HUES48 (cell line): ENCODE data around the gene PHOX2A.
"Not testable (repeated sequence)": the region's sequence is repeated elsewhere in the genome, so short reads cannot be mapped to it uniquely, and the experiment has no call there.

Experiments
- H3K27ac ChIP-seq: one replicate; pipeline ENCODE4 v1.7.0; 2013; ENCODE audit warnings: low read depth, low read length, inconsistent platforms
- H3K27me3 ChIP-seq: 2 replicates; pipeline ENCODE4 v1.6.1; 2013; ENCODE audit warnings: mild to moderate bottlenecking, low read length; ENCODE audit not compliant: control insufficient read depth, insufficient read depth
- H3K36me3 ChIP-seq: 2 replicates; pipeline ENCODE4 v1.6.1; 2013; ENCODE audit warnings: low read length; ENCODE audit not compliant: control insufficient read depth, insufficient read depth
- H3K4me1 ChIP-seq: 2 replicates; pipeline ENCODE4 v1.6.1; 2013; ENCODE audit warnings: mild to moderate bottlenecking, low read length; ENCODE audit not compliant: control insufficient read depth, insufficient read depth
- H3K4me3 ChIP-seq: 2 replicates; pipeline ENCODE4 v1.5.1; 2013; ENCODE audit warnings: mild to moderate bottlenecking, low read depth, low read length
- H3K9ac ChIP-seq: 2 replicates; pipeline ENCODE4 v1.6.1; 2013; ENCODE audit warnings: mild to moderate bottlenecking, low read depth, low read length, moderate library complexity
- H3K9me3 ChIP-seq: 2 replicates; pipeline ENCODE4 v1.6.1; 2013; ENCODE audit warnings: low read length; ENCODE audit not compliant: control insufficient read depth, insufficient read depth

The PHOX2A gene

DNA sequence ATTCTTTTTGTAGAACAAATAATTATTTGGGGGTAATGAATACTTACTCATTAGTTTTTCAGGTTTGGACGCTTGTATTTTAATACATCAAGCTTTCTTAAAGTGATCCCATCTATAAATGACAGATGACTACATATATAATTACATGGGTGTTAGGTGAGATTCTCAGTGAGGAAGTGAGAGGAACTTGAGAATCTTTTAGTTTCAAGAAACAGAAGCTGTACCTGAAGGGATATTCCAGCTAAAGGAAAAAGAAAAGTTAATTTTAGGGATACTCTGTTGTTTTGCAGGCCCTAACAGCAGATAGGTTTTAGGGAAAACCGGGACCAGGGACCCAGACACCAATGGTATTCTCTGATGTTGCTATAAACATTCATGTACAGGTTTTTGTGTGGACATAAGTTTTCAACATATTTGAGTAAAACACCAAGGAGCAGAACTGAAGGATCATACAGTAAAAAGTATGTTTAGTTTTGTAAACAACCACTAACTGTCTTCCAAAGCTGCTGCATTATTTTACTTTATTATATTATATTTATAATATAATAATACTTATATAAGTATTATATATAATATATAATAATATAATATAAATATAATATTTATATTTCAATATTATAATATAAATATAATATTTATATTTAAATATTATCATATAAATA lies 24.1 kb upstream of the PHOX2A start:
- no peaks in the 10 kb centered on the region for H3K9me3 ChIP-seq
- H3K27ac ChIP-seq = no peak overlapping the region
- no peak overlapping the region for H3K9ac ChIP-seq

DNA sequence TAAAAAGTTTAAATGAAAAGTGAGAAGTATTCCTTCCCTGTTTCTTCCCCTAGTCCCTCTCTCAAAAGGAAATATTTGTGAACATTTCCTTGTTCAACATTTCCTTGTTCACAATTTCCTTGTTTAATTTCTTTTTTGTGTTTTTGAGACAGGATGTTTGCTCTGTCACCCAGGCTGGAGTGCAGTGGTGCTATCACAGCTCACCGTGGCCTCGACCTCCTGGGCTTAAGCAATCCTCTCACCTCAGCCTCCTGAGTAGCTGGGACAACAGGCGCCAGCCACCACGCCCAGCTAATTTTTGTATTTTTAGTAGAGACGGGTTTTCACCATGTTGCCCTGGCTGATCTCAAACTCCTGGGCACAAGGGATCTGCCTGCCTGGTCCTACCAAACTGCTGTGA lies 23.0 kb upstream of the PHOX2A start:
- H3K9me3 ChIP-seq, H3K9ac ChIP-seq, H3K4me1 ChIP-seq, H3K27ac ChIP-seq, H3K27me3 ChIP-seq, H3K36me3 ChIP-seq, H3K4me3 ChIP-seq: not testable (repeated sequence)

More for the DNA sequence above, 24.1 kb upstream of the PHOX2A start:
- Histone ChIP-seq H3K27me3 (no peaks in the 10 kb centered on the region), H3K36me3 (no peaks in the 10 kb centered on the region), H3K4me1 (no peaks in the 10 kb centered on the region), H3K4me3 (no peak overlapping the region)

DNA sequence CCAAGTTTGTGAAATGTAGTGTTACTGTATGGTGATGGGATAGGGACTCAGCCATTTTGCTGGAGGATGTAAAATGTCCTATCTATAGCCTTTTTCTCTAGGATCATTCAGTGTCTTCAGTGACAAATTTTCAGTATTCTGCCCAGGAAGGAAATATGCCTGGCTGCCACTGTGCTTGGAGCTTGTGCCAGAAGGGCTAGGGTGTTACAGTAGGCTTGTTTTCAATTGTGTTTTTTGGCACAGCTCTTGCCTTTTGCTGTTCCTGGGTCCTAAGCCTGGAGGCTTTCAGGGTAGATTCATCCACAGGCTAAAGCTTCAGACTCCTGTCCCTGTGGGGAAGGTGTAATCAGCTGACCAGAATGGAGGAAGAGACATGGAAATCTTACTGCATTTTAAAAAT lies 22.0 kb upstream of the PHOX2A start:
- Histone ChIP-seq H3K9ac (no peak overlapping the region), H3K27me3 (no peaks in the 10 kb centered on the region), H3K4me1 (no peaks in the 10 kb centered on the region), H3K9me3 (no peaks in the 10 kb centered on the region), H3K27ac (no peak overlapping the region), H3K4me3 (no peak overlapping the region), H3K36me3 (no peaks in the 10 kb centered on the region)

DNA sequence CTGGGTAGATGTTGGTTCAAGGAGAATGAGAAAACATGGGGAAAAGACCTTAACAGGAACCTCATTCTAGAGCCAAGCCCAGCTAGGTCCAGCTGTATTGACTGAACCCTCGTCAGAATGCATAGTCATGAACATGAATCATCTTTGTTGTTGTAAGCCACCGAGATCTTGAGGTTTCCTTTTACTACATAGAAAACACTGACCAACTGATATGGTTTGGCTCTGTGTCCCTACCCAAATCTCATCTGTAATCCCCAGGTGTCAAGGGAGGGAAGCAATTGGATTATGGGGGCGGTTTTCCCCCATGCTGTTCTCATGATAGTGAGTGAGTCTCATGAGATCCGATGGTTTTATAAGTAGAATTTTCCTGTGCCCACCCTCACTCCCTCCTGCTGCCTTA lies 19.4 kb upstream of the PHOX2A start:
- H3K4me3 ChIP-seq = no peak overlapping the region
- no peaks in the 10 kb centered on the region for H3K27me3 ChIP-seq
- no peak overlapping the region for H3K27ac ChIP-seq
- H3K36me3 ChIP-seq = no peaks in the 10 kb centered on the region
- peaks cover 7% of the 10 kb centered on the region for H3K4me1 ChIP-seq
- H3K9ac ChIP-seq = no peak overlapping the region
- H3K9me3 ChIP-seq = no peaks in the 10 kb centered on the region

DNA sequence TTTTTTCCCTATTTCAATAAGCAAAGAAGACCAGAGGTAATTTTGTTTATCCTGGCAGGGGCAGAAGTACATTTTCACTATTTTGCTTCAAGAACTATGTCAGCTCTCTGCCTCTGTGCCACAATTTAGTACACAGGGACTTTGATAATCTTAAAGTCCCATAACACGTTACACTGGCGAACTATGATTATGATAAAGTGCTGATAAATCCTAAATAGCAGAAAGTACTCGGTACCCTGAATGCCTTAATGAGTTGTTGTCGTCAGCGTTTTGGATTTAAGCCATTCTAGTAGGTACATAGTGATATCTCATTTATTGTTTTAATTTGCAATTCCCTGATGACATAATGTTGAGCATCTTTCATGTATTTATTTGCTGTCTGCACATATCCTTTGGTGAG lies 16.6 kb upstream of the PHOX2A start:
- H3K27me3 ChIP-seq = peaks cover 6% of the 10 kb centered on the region; the same call in 1 of the 2 replicates
- peaks cover 7% of the 10 kb centered on the region for H3K4me1 ChIP-seq
- H3K27ac ChIP-seq = no peak overlapping the region
- H3K36me3 ChIP-seq = no peaks in the 10 kb centered on the region
- no peaks in the 10 kb centered on the region for H3K9me3 ChIP-seq
- no peak overlapping the region for H3K9ac ChIP-seq
- no peak overlapping the region for H3K4me3 ChIP-seq

DNA sequence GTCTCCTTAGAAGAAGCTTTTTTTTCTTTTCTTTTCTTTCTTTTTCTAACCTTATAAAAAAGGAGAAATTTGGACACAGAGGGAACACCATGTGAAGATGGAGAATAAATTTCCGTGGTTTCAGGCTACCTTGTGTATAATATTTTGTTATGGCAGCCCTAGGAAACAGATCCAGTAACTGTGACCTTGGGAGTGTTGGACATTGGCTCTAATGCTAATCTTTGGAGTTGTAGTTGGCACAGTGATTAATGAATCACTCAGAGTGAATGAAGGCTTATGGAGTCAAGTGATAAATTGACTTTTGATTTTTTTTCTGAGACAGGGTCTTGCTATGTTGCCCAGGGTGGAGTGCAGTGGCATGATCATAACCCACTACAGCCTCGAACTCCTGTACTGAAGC lies 15.5 kb upstream of the PHOX2A start:
- Histone ChIP-seq H3K4me1 (peaks cover 7% of the 10 kb centered on the region), H3K9ac (no peak overlapping the region), H3K27me3 (peaks cover 6% of the 10 kb centered on the region; the same call in 1 of the 2 replicates), H3K36me3 (no peaks in the 10 kb centered on the region), H3K9me3 (no peaks in the 10 kb centered on the region), H3K4me3 (no peak overlapping the region), H3K27ac (no peak overlapping the region)

DNA sequence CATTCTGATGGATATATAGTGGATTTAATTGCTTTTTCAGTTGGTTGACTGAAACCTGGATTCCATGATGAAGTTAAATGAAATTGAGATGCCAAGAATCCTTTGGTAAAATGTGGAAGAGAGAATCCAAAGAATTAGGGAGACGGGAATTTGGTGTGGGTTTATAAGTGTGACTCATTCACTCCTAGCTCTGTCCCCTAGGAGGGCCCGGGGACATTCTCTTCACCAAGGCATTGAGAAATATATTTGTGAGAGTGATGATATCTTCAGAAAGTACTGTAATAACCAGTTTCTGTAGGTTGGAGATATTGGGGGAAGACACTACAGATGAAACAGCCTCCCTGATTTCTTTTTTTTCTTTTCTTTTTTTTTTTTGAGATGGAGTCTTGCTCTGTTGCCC lies 13.6 kb upstream of the PHOX2A start:
- Histone ChIP-seq H3K9ac (no peak overlapping the region), H3K4me1 (peaks cover 7% of the 10 kb centered on the region), H3K9me3 (no peaks in the 10 kb centered on the region), H3K36me3 (no peaks in the 10 kb centered on the region), H3K4me3 (no peak overlapping the region), H3K27ac (no peak overlapping the region), H3K27me3 (peaks cover 6% of the 10 kb centered on the region; the same call in 1 of the 2 replicates)

DNA sequence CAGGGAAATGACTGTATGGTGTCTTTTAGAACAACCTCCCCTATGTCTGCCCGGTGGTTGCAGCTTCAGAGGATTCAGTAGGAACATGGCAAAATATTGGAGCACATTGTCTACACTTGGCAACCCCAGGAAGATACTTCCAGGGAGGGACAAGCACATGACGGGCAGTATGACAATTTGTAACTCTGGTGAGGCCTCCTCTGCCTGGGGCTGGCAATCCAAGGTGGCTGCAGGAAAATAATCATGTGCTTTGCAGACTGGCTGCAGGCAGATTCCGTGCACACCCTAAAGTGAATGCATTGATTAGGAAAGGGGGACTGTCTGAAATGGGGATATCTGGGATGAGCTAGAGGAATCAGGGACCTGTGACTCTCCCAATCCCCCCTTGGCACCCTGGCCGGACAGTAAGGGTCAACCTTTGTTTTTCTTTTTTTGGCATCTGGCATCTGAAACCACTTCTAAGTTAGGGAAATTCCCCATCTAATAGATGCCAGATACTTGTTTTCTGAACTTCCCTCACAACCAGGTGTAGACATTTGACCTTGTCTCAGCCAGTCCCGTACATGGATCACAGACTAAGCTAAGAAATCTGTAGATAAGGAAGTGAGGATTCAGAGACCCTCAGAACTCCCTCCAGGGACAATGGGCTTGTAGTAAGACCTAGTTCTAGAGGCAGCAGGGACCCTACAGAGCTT lies 10.5 kb upstream of the PHOX2A start:
- Histone ChIP-seq H3K36me3 (no peaks in the 10 kb centered on the region), H3K4me1 (no peaks in the 10 kb centered on the region), H3K9me3 (no peaks in the 10 kb centered on the region), H3K9ac (no peak overlapping the region), H3K4me3 (no peak overlapping the region), H3K27me3 (peaks cover 6% of the 10 kb centered on the region; the same call in 1 of the 2 replicates), H3K27ac (no peak overlapping the region)

DNA sequence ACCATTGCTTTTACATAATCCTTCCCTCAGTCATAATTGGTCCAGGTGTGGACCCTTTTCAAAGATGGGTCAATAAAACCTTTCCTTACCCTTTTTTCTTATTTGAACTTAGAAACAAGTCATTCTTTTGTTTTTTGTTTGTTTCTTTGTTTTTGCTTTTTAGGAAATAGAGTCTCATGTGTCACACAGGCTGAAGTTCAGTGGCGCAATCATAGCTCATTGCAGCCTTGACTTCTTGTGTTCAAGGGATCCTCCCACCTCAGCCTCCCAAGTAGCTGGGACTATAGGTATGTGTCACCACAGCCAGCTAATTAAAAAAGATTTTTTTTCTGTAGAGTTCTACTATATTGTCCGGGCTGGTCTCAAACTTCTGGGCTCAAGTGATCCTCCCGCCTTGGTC lies 9.4 kb upstream of the PHOX2A start:
- H3K9me3 ChIP-seq = no peaks in the 10 kb centered on the region
- no peak overlapping the region for H3K9ac ChIP-seq
- no peak overlapping the region for H3K4me3 ChIP-seq
- H3K27ac ChIP-seq = no peak overlapping the region
- H3K27me3 ChIP-seq = peaks cover 16% of the 10 kb centered on the region
- no peaks in the 10 kb centered on the region for H3K4me1 ChIP-seq
- H3K36me3 ChIP-seq = no peaks in the 10 kb centered on the region

DNA sequence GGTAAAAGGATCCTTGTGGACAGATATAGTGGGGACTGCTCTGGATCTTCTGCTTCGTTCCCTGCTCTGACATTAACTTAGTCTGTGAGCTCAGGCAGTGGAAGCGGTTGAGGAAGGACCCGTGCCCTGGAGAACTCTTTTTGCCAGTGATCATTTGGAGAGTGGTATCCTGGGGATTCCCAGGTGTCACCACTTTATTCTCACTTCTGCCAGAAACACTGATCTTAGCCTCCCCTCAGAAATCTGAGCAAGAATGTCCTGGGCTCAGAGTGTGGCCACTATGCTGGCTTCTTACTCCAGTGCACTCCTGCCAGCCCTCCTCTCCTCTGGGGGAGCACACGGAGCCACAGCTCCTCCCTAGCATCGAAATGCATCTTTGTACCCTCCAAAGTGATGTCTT lies 7.6 kb upstream of the PHOX2A start:
- H3K9ac ChIP-seq = no peak overlapping the region
- no peak overlapping the region for H3K4me3 ChIP-seq
- no peaks in the 10 kb centered on the region for H3K9me3 ChIP-seq
- H3K27ac ChIP-seq = no peak overlapping the region
- H3K36me3 ChIP-seq = no peaks in the 10 kb centered on the region
- no peaks in the 10 kb centered on the region for H3K4me1 ChIP-seq
- H3K27me3 ChIP-seq = peaks cover 34% of the 10 kb centered on the region

DNA sequence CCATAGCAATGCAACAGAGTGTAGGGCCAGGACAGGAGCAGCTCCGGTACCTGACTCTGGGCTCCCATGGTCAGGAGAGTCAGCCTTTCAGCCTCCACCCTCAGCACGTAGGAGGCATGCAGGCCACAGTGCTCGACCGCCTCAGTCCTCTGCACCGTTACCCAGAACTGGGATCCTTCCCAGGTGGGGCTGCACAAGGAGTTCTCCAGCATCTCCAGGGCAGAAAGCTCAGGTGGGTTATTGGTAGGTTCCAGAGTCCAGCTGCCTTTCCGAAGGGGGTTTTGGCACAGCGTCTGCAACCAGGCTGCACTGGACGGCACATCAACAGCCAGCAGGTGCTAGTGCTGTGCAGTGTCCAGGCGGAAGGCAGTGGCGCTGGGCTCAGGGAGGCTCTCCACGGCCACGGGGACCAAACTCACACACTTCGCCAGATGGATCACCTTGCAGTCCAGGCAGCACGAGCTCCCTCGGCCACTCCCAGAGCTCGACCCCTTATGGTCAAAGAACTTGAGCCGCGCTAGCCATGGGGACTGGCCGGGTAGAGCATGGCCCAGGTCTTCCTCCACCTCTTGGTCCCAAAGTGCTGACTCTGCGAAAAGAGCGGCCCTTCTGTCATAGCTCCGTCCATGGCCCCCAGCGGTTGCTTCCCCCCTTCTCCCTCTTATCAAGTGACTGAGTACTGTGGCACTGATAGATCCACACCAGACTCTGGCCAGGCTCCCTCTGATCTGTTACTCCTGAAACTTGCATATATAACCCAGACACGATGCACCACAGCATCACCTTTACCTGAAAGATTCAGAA lies 6.9 kb upstream of the PHOX2A start:
- Histone ChIP-seq H3K4me1 (no peaks in the 10 kb centered on the region), H3K9me3 (no peaks in the 10 kb centered on the region), H3K36me3 (no peaks in the 10 kb centered on the region), H3K27ac (no peak overlapping the region), H3K4me3 (no peak overlapping the region), H3K9ac (no peak overlapping the region), H3K27me3 (peaks cover 39% of the 10 kb centered on the region)
